ENCODE results near the gene PRR5L.

Gene PRR5L

GRCh38 chr11:36345084-36345511, 49.0 kb downstream of the PRR5L start:
- Histone ChIP-seq H3K9me3 (ENCODE audit: control insufficient read depth in 2 of 2, low read length in 2 of 2) (no peaks in the 10 kb centered on the region), H3K9ac (ENCODE audit: low read length in 2 of 2) (no peak overlapping the region), H3K4me3 (ENCODE audit: low read length in 2 of 2) (no peak overlapping the region), H3K27ac (ENCODE audit: low read length) (no peak overlapping the region), H3K4me1 (ENCODE audit: control insufficient read depth, insufficient read depth, low read length) (no peaks in the 10 kb centered on the region), H3K27me3 (ENCODE audit: control insufficient read depth in 1 of 2, insufficient read depth in 2 of 2, low read length in 2 of 2) (no peaks in the 10 kb centered on the region), H3K36me3 (ENCODE audit: control insufficient read depth in 2 of 2, insufficient read depth in 2 of 2, low read length in 2 of 2) (no peaks in the 10 kb centered on the region)

GRCh38 chr11:36345535-36346141, 49.5 kb downstream of the PRR5L start:
- H3K9ac ChIP-seq (ENCODE audit: low read length in 2 of 2) = no peak overlapping the region
- no peaks in the 10 kb centered on the region for H3K4me1 ChIP-seq (ENCODE audit: control insufficient read depth, insufficient read depth, low read length)
- no peaks in the 10 kb centered on the region for H3K27me3 ChIP-seq (ENCODE audit: control insufficient read depth in 1 of 2, insufficient read depth in 2 of 2, low read length in 2 of 2)
- no peak overlapping the region for H3K4me3 ChIP-seq (ENCODE audit: low read length in 2 of 2)
- H3K9me3 ChIP-seq (ENCODE audit: control insufficient read depth in 2 of 2, low read length in 2 of 2) = no peaks in the 10 kb centered on the region
- no peaks in the 10 kb centered on the region for H3K36me3 ChIP-seq (ENCODE audit: control insufficient read depth in 2 of 2, insufficient read depth in 2 of 2, low read length in 2 of 2)
- no peak overlapping the region for H3K27ac ChIP-seq (ENCODE audit: low read length)

GRCh38 chr11:36346562-36347383, 50.7 kb downstream of the PRR5L start:
- no peaks in the 10 kb centered on the region for H3K36me3 ChIP-seq (ENCODE audit: control insufficient read depth in 2 of 2, insufficient read depth in 2 of 2, low read length in 2 of 2)
- H3K4me1 ChIP-seq (ENCODE audit: control insufficient read depth, insufficient read depth, low read length) = no peaks in the 10 kb centered on the region
- H3K27ac ChIP-seq (ENCODE audit: low read length) = no peak overlapping the region
- H3K27me3 ChIP-seq (ENCODE audit: control insufficient read depth in 1 of 2, insufficient read depth in 2 of 2, low read length in 2 of 2) = no peaks in the 10 kb centered on the region
- no peak overlapping the region for H3K4me3 ChIP-seq (ENCODE audit: low read length in 2 of 2)
- H3K9ac ChIP-seq (ENCODE audit: low read length in 2 of 2) = no peak overlapping the region
- H3K9me3 ChIP-seq (ENCODE audit: control insufficient read depth in 2 of 2, low read length in 2 of 2) = no peaks in the 10 kb centered on the region

GRCh38 chr11:36347384-36347906, 51.4 kb downstream of the PRR5L start:
- no peak overlapping the region for H3K27ac ChIP-seq (ENCODE audit: low read length)
- no peaks in the 10 kb centered on the region for H3K36me3 ChIP-seq (ENCODE audit: control insufficient read depth in 2 of 2, insufficient read depth in 2 of 2, low read length in 2 of 2)
- no peaks in the 10 kb centered on the region for H3K4me1 ChIP-seq (ENCODE audit: control insufficient read depth, insufficient read depth, low read length)
- H3K4me3 ChIP-seq (ENCODE audit: low read length in 2 of 2) = no peak overlapping the region
- no peaks in the 10 kb centered on the region for H3K9me3 ChIP-seq (ENCODE audit: control insufficient read depth in 2 of 2, low read length in 2 of 2)
- H3K9ac ChIP-seq (ENCODE audit: low read length in 2 of 2) = no peak overlapping the region
- H3K27me3 ChIP-seq (ENCODE audit: control insufficient read depth in 1 of 2, insufficient read depth in 2 of 2, low read length in 2 of 2) = no peaks in the 10 kb centered on the region

- H3K27ac ChIP-seq (ENCODE audit: low read length) = no peak overlapping the region
- no peaks in the 10 kb centered on the region for H3K9me3 ChIP-seq (ENCODE audit: control insufficient read depth in 2 of 2, low read length in 2 of 2)
- no peak overlapping the region for H3K9ac ChIP-seq (ENCODE audit: low read length in 2 of 2)
- H3K36me3 ChIP-seq (ENCODE audit: control insufficient read depth in 2 of 2, insufficient read depth in 2 of 2, low read length in 2 of 2) = no peaks in the 10 kb centered on the region
- no peaks in the 10 kb centered on the region for H3K27me3 ChIP-seq (ENCODE audit: control insufficient read depth in 1 of 2, insufficient read depth in 2 of 2, low read length in 2 of 2)
- no peak overlapping the region for H3K4me3 ChIP-seq (ENCODE audit: low read length in 2 of 2)
- no peaks in the 10 kb centered on the region for H3K4me1 ChIP-seq (ENCODE audit: control insufficient read depth, insufficient read depth, low read length)
Measured at GRCh38 chr11:36349351-36350136, 53.5 kb downstream of the PRR5L start.

- H3K9ac ChIP-seq (ENCODE audit: low read length in 2 of 2) = no peak overlapping the region
- no peaks in the 10 kb centered on the region for H3K4me1 ChIP-seq (ENCODE audit: control insufficient read depth, insufficient read depth, low read length)
- no peaks in the 10 kb centered on the region for H3K36me3 ChIP-seq (ENCODE audit: control insufficient read depth in 2 of 2, insufficient read depth in 2 of 2, low read length in 2 of 2)
- no peaks in the 10 kb centered on the region for H3K27me3 ChIP-seq (ENCODE audit: control insufficient read depth in 1 of 2, insufficient read depth in 2 of 2, low read length in 2 of 2)
- no peaks in the 10 kb centered on the region for H3K9me3 ChIP-seq (ENCODE audit: control insufficient read depth in 2 of 2, low read length in 2 of 2)
- no peak overlapping the region for H3K4me3 ChIP-seq (ENCODE audit: low read length in 2 of 2)
- H3K27ac ChIP-seq (ENCODE audit: low read length) = no peak overlapping the region
Measured at GRCh38 chr11:36350137-36350513, 54.0 kb downstream of the PRR5L start.

- Histone ChIP-seq H3K4me3 (ENCODE audit: low read length in 2 of 2) (no peak overlapping the region), H3K27me3 (ENCODE audit: control insufficient read depth in 1 of 2, insufficient read depth in 2 of 2, low read length in 2 of 2) (no peaks in the 10 kb centered on the region)
Measured at GRCh38 chr11:36352922-36353321, 56.8 kb downstream of the PRR5L start.

GRCh38 chr11:36354221-36355003, 58.3 kb downstream of the PRR5L start:
- Histone ChIP-seq H3K4me3 (ENCODE audit: low read length in 2 of 2) (no peak overlapping the region), H3K27me3 (ENCODE audit: control insufficient read depth in 1 of 2, insufficient read depth in 2 of 2, low read length in 2 of 2) (no peaks in the 10 kb centered on the region), H3K4me1 (ENCODE audit: control insufficient read depth, insufficient read depth, low read length) (no peaks in the 10 kb centered on the region), H3K9me3 (ENCODE audit: control insufficient read depth in 2 of 2, low read length in 2 of 2) (no peaks in the 10 kb centered on the region), H3K9ac (ENCODE audit: low read length in 2 of 2) (no peak overlapping the region), H3K36me3 (ENCODE audit: control insufficient read depth in 2 of 2, insufficient read depth in 2 of 2, low read length in 2 of 2) (no peaks in the 10 kb centered on the region), H3K27ac (ENCODE audit: low read length) (no peak overlapping the region)

More at GRCh38 chr11:36352922-36353321, 56.8 kb downstream of the PRR5L start:
- Histone ChIP-seq H3K9ac (ENCODE audit: low read length in 2 of 2) (no peak overlapping the region), H3K4me1 (ENCODE audit: control insufficient read depth, insufficient read depth, low read length) (no peaks in the 10 kb centered on the region), H3K36me3 (ENCODE audit: control insufficient read depth in 2 of 2, insufficient read depth in 2 of 2, low read length in 2 of 2) (no peaks in the 10 kb centered on the region), H3K9me3 (ENCODE audit: control insufficient read depth in 2 of 2, low read length in 2 of 2) (no peaks in the 10 kb centered on the region), H3K27ac (ENCODE audit: low read length) (no peak overlapping the region)

GRCh38 chr11:36356201-36356600, 60.1 kb downstream of the PRR5L start:
- H3K36me3 ChIP-seq (ENCODE audit: control insufficient read depth in 2 of 2, insufficient read depth in 2 of 2, low read length in 2 of 2) = no peaks in the 10 kb centered on the region
- no peak overlapping the region for H3K4me3 ChIP-seq (ENCODE audit: low read length in 2 of 2)
- no peak overlapping the region for H3K27ac ChIP-seq (ENCODE audit: low read length)
- no peaks in the 10 kb centered on the region for H3K4me1 ChIP-seq (ENCODE audit: control insufficient read depth, insufficient read depth, low read length)
- no peaks in the 10 kb centered on the region for H3K27me3 ChIP-seq (ENCODE audit: control insufficient read depth in 1 of 2, insufficient read depth in 2 of 2, low read length in 2 of 2)
- H3K9ac ChIP-seq (ENCODE audit: low read length in 2 of 2) = no peak overlapping the region
- H3K9me3 ChIP-seq (ENCODE audit: control insufficient read depth in 2 of 2, low read length in 2 of 2) = no peaks in the 10 kb centered on the region

- H3K4me3 ChIP-seq (ENCODE audit: low read length in 2 of 2) = no peak overlapping the region
- no peaks in the 10 kb centered on the region for H3K36me3 ChIP-seq (ENCODE audit: control insufficient read depth in 2 of 2, insufficient read depth in 2 of 2, low read length in 2 of 2)
- no peak overlapping the region for H3K27ac ChIP-seq (ENCODE audit: low read length)
- no peaks in the 10 kb centered on the region for H3K9me3 ChIP-seq (ENCODE audit: control insufficient read depth in 2 of 2, low read length in 2 of 2)
- H3K9ac ChIP-seq (ENCODE audit: low read length in 2 of 2) = no peak overlapping the region
- no peaks in the 10 kb centered on the region for H3K27me3 ChIP-seq (ENCODE audit: control insufficient read depth in 1 of 2, insufficient read depth in 2 of 2, low read length in 2 of 2)
- H3K4me1 ChIP-seq (ENCODE audit: control insufficient read depth, insufficient read depth, low read length) = no peaks in the 10 kb centered on the region
Measured at GRCh38 chr11:36357831-36358230, 61.7 kb downstream of the PRR5L start.
